HUES6 (cell line): ENCODE results near the gene TRIML1.

Experiments used
- H3K27ac ChIP-seq: 2 replicates; pipeline ENCODE4 v1.7.0; 2013; ENCODE audit warnings: low read depth, mild to moderate bottlenecking, low read length, inconsistent platforms
- H3K27me3 ChIP-seq: 2 replicates; pipeline ENCODE4 v1.6.1; 2013; ENCODE audit warnings: low read length; ENCODE audit not compliant: control insufficient read depth, insufficient read depth
- H3K36me3 ChIP-seq: 2 replicates; pipeline ENCODE4 v1.6.1; 2013; ENCODE audit warnings: low read length; ENCODE audit not compliant: control insufficient read depth, insufficient read depth
- H3K4me1 ChIP-seq: 2 replicates; pipeline ENCODE4 v1.6.1; 2013; ENCODE audit warnings: low read length; ENCODE audit not compliant: control insufficient read depth, insufficient read depth
- H3K4me3 ChIP-seq: 2 replicates; pipeline ENCODE4 v1.5.1; 2013; ENCODE audit warnings: low read depth, low read length
- H3K9ac ChIP-seq: one replicate; pipeline ENCODE4 v1.6.1; 2013; ENCODE audit warnings: mild to moderate bottlenecking, low read length
- H3K9me3 ChIP-seq: 2 replicates; pipeline ENCODE4 v1.6.1; 2013; ENCODE audit warnings: low read depth, low read length; ENCODE audit not compliant: control insufficient read depth, insufficient read depth

The TRIML1 gene

GRCh38 chr4:188117631-188118324 is 21.5 kb upstream of the TRIML1 start:
- no peak overlapping the region for H3K4me3 ChIP-seq
- no peaks in the 10 kb centered on the region for H3K9me3 ChIP-seq
- no peaks in the 10 kb centered on the region for H3K27me3 ChIP-seq
- no peak overlapping the region for H3K27ac ChIP-seq
- H3K4me1 ChIP-seq, result peaks cover 13% of the 10 kb centered on the region
- no peak overlapping the region for H3K9ac ChIP-seq
- H3K36me3 ChIP-seq, result no peaks in the 10 kb centered on the region

DNA sequence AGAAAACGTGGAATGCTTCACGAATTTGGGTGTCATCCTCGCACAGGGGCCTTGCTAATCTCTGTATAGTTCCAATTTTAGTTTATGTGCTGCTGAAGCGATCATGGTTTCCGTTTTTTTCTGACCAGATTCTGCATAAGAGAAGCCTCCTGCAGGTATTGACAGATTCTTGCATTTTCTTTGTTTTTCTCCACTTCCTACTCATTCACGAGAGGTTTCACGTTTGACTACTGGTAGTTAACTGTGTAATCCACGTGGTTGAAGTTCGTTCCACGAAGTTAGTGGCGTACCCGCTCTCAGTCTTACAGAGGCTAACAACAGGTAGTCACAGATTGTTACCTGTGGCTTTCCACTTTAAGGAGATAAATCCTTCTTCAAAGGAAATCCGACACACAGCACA is 17.7 kb upstream of the TRIML1 start:
- Histone ChIP-seq H3K4me3 (no peak overlapping the region), H3K4me1 (peaks cover 13% of the 10 kb centered on the region), H3K27ac (peak overlapping the region; percentile 10; the same call in 1 of the 2 replicates), H3K36me3 (no peaks in the 10 kb centered on the region), H3K27me3 (no peaks in the 10 kb centered on the region), H3K9ac (no peak overlapping the region), H3K9me3 (no peaks in the 10 kb centered on the region)

GRCh38 chr4:188127214-188127874 is 11.9 kb upstream of the TRIML1 start:
- no peak overlapping the region for H3K4me3 ChIP-seq
- H3K9me3 ChIP-seq, result no peaks in the 10 kb centered on the region
- no peak overlapping the region for H3K27ac ChIP-seq
- no peaks in the 10 kb centered on the region for H3K36me3 ChIP-seq
- peaks cover 3% of the 10 kb centered on the region; the same call in 1 of the 2 replicates for H3K4me1 ChIP-seq
- H3K27me3 ChIP-seq, result no peaks in the 10 kb centered on the region
- no peak overlapping the region for H3K9ac ChIP-seq

DNA sequence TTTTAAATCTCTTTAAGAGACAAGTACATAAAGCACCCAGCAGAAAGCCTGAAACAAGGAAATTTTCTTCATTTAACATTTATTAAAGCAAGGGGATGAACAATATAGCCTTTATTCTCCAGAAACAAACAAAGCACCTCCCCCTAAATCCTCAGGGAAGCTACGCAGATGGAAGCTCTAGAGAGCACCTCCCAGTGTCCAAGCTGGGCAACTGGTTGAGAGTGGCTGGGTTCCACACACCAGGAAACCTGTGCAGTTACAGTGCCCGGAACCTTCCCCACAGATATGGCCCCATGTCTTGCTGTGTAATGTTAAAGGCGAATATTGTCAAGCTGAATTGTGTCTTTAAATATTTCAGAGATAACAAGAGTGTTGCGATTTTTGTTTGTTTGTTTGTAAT is 8.9 kb upstream of the TRIML1 start:
- no peaks in the 10 kb centered on the region for H3K27me3 ChIP-seq
- H3K27ac ChIP-seq, result no peak overlapping the region
- H3K4me1 ChIP-seq, result no peaks in the 10 kb centered on the region; the same call in 1 of the 2 replicates
- no peaks in the 10 kb centered on the region for H3K36me3 ChIP-seq
- no peak overlapping the region for H3K9ac ChIP-seq
- H3K9me3 ChIP-seq, result no peaks in the 10 kb centered on the region
- no peak overlapping the region for H3K4me3 ChIP-seq

- no peaks in the 10 kb centered on the region for H3K9me3 ChIP-seq
- no peak overlapping the region for H3K27ac ChIP-seq
- H3K4me1 ChIP-seq, result no peaks in the 10 kb centered on the region; the same call in 1 of the 2 replicates
- no peak overlapping the region for H3K4me3 ChIP-seq
- H3K27me3 ChIP-seq, result no peaks in the 10 kb centered on the region
- H3K9ac ChIP-seq, result no peak overlapping the region
- H3K36me3 ChIP-seq, result no peaks in the 10 kb centered on the region
These were observed 7.0 kb upstream of the TRIML1 start for GRCh38 chr4:188132232-188132631.

DNA sequence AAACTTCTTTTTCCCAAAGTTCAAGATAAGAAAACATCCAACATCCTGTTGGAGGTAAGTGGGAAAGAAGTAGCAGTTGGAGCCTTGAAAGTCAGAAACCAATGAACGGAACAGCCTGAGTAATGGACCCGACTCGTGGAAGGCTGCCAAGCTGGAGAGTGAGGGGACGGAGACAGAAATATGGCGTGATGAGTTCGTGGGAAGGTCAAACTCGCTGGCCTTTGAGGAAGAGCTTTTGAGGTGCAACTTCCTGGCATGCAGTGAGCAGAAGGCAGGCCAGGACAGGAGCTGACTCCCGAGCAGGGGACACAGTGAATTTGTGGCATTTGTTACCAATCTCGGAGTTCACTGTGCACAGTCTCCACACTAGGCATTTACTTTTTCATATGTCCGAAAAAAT is 1.0 kb upstream of the TRIML1 start:
- Histone ChIP-seq H3K4me3 (no peak overlapping the region), H3K27me3 (no peaks in the 10 kb centered on the region), H3K9me3 (no peaks in the 10 kb centered on the region), H3K9ac (no peak overlapping the region), H3K27ac (no peak overlapping the region), H3K4me1 (0 out of 2 replicates have a peak, but pooled peaks cover 6% of the 10 kb centered on the region), H3K36me3 (no peaks in the 10 kb centered on the region)

- no peak overlapping the region for H3K4me3 ChIP-seq
- no peak overlapping the region for H3K27ac ChIP-seq
- no peaks in the 10 kb centered on the region for H3K27me3 ChIP-seq
- H3K9me3 ChIP-seq, result no peaks in the 10 kb centered on the region
- no peak overlapping the region for H3K9ac ChIP-seq
- no peaks in the 10 kb centered on the region for H3K36me3 ChIP-seq
- H3K4me1 ChIP-seq, result peaks cover 13% of the 10 kb centered on the region
These were observed 430 bp downstream of the TRIML1 start for GRCh38 chr4:188139671-188140070.

DNA sequence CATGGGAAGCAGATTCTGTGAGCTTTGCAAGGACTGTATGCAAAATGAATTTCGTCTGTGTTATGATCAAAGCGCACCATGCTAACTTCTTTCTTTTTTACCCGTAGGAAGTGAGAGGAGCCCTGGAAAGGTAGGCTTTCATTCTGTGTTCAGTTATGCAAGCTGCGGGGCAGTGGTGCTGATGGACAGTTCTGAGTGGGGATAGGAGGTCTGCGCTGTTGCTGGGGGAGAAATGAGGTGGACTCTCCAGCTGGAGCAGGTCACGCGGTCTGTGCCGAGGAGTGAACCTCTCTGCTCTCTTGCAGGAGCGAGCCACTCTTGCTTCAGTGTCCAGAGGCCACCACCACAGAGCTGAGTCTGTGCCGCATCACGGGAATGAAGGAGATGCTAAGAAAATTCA is 4.5 kb downstream of the TRIML1 start:
- H3K4me3 ChIP-seq, result no peak overlapping the region
- H3K4me1 ChIP-seq, result peaks cover 13% of the 10 kb centered on the region
- no peak overlapping the region for H3K27ac ChIP-seq
- H3K9ac ChIP-seq, result no peak overlapping the region
- no peaks in the 10 kb centered on the region for H3K27me3 ChIP-seq
- no peaks in the 10 kb centered on the region for H3K9me3 ChIP-seq
- no peaks in the 10 kb centered on the region for H3K36me3 ChIP-seq

DNA sequence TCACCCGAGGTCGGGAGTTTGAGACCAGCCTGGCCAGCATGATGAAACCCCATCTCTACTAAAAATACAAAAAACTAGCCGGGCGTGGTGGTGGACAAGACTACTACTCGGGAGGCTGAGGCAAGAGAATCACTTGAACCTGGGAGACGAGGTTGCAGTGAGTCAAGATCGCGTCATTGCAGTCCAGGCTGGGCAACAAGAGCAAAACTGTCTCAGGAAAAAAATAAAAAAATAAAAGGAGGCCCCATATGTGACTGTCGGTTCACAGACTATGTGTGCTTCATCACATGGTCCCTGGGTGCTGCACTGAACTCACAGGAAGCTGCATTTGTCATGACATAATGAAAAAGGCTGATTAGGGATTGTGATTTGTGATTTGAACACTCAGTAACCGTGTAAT is 6.4 kb downstream of the TRIML1 start:
- H3K4me1 ChIP-seq, result peaks cover 10% of the 10 kb centered on the region
- H3K9me3 ChIP-seq, result no peaks in the 10 kb centered on the region
- H3K9ac ChIP-seq, result no peak overlapping the region
- H3K4me3 ChIP-seq, result no peak overlapping the region
- H3K27me3 ChIP-seq, result no peaks in the 10 kb centered on the region
- no peaks in the 10 kb centered on the region for H3K36me3 ChIP-seq
- H3K27ac ChIP-seq, result no peak overlapping the region

DNA sequence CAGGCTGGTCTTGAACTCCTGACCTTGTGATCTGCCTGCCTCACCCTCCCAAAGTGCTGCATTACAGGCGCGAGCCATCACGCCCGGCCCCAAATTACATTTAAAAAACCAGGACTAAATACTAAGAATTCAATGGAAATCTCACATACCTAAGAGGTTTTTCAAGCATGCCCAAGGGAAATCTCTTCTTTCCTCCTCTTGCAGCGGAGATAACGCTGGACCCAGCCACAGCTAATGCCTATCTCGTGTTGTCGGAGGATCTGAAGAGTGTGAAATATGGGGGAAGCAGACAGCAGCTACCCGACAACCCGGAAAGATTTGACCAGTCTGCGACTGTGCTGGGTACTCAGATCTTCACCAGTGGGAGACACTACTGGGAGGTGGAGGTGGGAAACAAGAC is 7.4 kb downstream of the TRIML1 start:
- no peaks in the 10 kb centered on the region for H3K9me3 ChIP-seq
- H3K9ac ChIP-seq, result no peak overlapping the region
- H3K27ac ChIP-seq, result no peak overlapping the region
- no peaks in the 10 kb centered on the region for H3K27me3 ChIP-seq
- no peak overlapping the region for H3K4me3 ChIP-seq
- peaks cover 10% of the 10 kb centered on the region for H3K4me1 ChIP-seq
- H3K36me3 ChIP-seq, result no peaks in the 10 kb centered on the region

GRCh38 chr4:188147176-188147575 is 7.9 kb downstream of the TRIML1 start:
- H3K9ac ChIP-seq, result no peak overlapping the region
- peaks cover 8% of the 10 kb centered on the region for H3K4me1 ChIP-seq
- no peaks in the 10 kb centered on the region for H3K36me3 ChIP-seq
- H3K27ac ChIP-seq, result no peak overlapping the region
- no peaks in the 10 kb centered on the region for H3K27me3 ChIP-seq
- H3K4me3 ChIP-seq, result no peak overlapping the region
- no peaks in the 10 kb centered on the region for H3K9me3 ChIP-seq
